H1 (cell line): ENCODE results near the gene NT5C1A. TPM values are rescaled to one million over a fixed set of nuclear protein-coding genes. Genes with fewer than 3 reads are reported as not detected.
A peak's percentile ranks its signal among the peaks of the same experiment; 100 is the strongest.

ENCODE experiments used
- CTCF ChIA-PET: fragments of 300-600 bp; sonication (Branson Sonifier 250); formaldehyde crosslinking; loops from one replicate; lab custom pipeline; 2021; ENCODE audit not compliant: partially characterized antibody; lab: Charles Lee
- POLR2A ChIA-PET: fragments of 300-600 bp; sonication (Branson Sonifier 250); formaldehyde crosslinking; loops from one replicate; lab custom pipeline; 2021; ENCODE audit warnings: inconsistent platforms; ENCODE audit not compliant: partially characterized antibody; lab: Charles Lee
- DNase-seq, 2 experiments: peaks; one replicate each; pipeline versions ENCODE4 v3.0.0 to v3.0.0-alpha.2; 2010 to 2022; ENCODE audit warnings: low spot score in 2 of 2, low read depth in 1 of 2, mixed read lengths in 1 of 2
- FAIRE-seq: peaks from 2 replicates; lab custom pipeline; 2011; peaks lifted over from hg19 to GRCh38; lab: Jason Lieb, UNC
- H2AFZ ChIP-seq: 2 replicates; pipeline ENCODE4 v1.8.1; 2012; ENCODE audit warnings: low read length, inconsistent platforms
- H2AK5ac ChIP-seq: 2 replicates; pipeline ENCODE4 v1.6.1; 2013; ENCODE audit warnings: low read depth, low read length
- H2BK120ac ChIP-seq: replicated peaks from 2 replicates; pipeline ENCODE3; 2013; ENCODE audit warnings: low read depth, low read length, inconsistent platforms
- H2BK12ac ChIP-seq: 2 replicates; pipeline ENCODE4 v1.6.1; 2013; ENCODE audit warnings: low read depth, low read length
- H2BK15ac ChIP-seq: 2 replicates; pipeline ENCODE4 v1.6.1; 2013; ENCODE audit warnings: low read length
- H2BK20ac ChIP-seq: 2 replicates; pipeline ENCODE4 v1.6.1; 2013; ENCODE audit warnings: low read length
- H2BK5ac ChIP-seq: 2 replicates; pipeline ENCODE4 v1.6.1; 2013; ENCODE audit warnings: low read depth, low read length
- H3K14ac ChIP-seq: 2 replicates; pipeline ENCODE4 v1.6.1; 2013; ENCODE audit warnings: inconsistent platforms; ENCODE audit not compliant: insufficient read length
- H3K18ac ChIP-seq: 2 replicates; pipeline ENCODE4 v1.6.1; 2013; ENCODE audit warnings: low read length; ENCODE audit errors: extremely low read depth
- H3K23ac ChIP-seq: 2 replicates; pipeline ENCODE4 v1.6.1; 2013; ENCODE audit warnings: inconsistent platforms; ENCODE audit not compliant: insufficient read length
- H3K23me2 ChIP-seq: 2 replicates; pipeline ENCODE4 v1.6.1; 2013; ENCODE audit warnings: low read depth, low read length
- H3K27ac ChIP-seq: 2 replicates; pipeline ENCODE4 v1.6.1; 2011; ENCODE audit warnings: low read depth, low read length, inconsistent platforms
- H3K27me3 ChIP-seq, 4 experiments: replicated peaks in 1 of 4; 1 replicate in 1 of 4; 2 replicates in 3 of 4; pipeline versions ENCODE4 v1.6.1 to v1.8.1; 2011 to 2013; ENCODE audit warnings: low read length in 3 of 4, mild to moderate bottlenecking in 3 of 4, inconsistent platforms in 2 of 4, mixed read lengths in 2 of 4, moderate library complexity in 1 of 4; ENCODE audit not compliant: control insufficient read depth in 3 of 4, insufficient read depth in 3 of 4; ENCODE audit errors: extremely low read depth in 1 of 4
- H3K36me3 ChIP-seq, 4 experiments: 2 replicates each; pipeline versions ENCODE4 v1.6.1 to v1.8.1; 2011 to 2013; ENCODE audit warnings: mild to moderate bottlenecking in 4 of 4, low read length in 3 of 4, moderate library complexity in 2 of 4, control low read depth in 1 of 4, inconsistent platforms in 1 of 4; ENCODE audit not compliant: insufficient read depth in 4 of 4, control insufficient read depth in 2 of 4
- H3K4ac ChIP-seq: replicated peaks from 2 replicates; pipeline ENCODE3; 2013; ENCODE audit warnings: low read length, low read depth, mixed read lengths, inconsistent platforms; ENCODE audit not compliant: insufficient read length
- H3K4me1 ChIP-seq, 4 experiments: replicated peaks in 1 of 4; 1 replicate in 1 of 4; 2 replicates in 3 of 4; pipeline versions ENCODE4 v1.6.1 to v1.8.1; 2011 to 2013; ENCODE audit warnings: low read length in 3 of 4, inconsistent platforms in 2 of 4, mixed read lengths in 1 of 4; ENCODE audit not compliant: insufficient read depth in 4 of 4, control insufficient read depth in 3 of 4
- H3K4me2 ChIP-seq, 2 experiments: 2 replicates each; pipeline versions ENCODE4 v1.6.1 to v1.8.1; 2011 to 2013; ENCODE audit warnings: low read depth in 2 of 2, low read length in 2 of 2, control low read depth in 1 of 2, inconsistent platforms in 1 of 2, mild to moderate bottlenecking in 1 of 2; ENCODE audit not compliant: insufficient read depth in 1 of 2
- H3K4me3 ChIP-seq, 4 experiments: fragments of 200-600, 300-600 bp in 1 of 4; sonication (generic), shearing (Covaris generic), sonication (Bioruptor Twin) in 1 of 4; 2 replicates each; pipeline versions ENCODE4 v1.5.1 to v1.8.1; 2011 to 2016; ENCODE audit warnings: low read length in 4 of 4, low read depth in 3 of 4, control low read depth in 2 of 4, inconsistent platforms in 2 of 4, mild to moderate bottlenecking in 2 of 4, mixed read lengths in 1 of 4, moderate library complexity in 1 of 4; ENCODE audit not compliant: insufficient read depth in 2 of 4; ENCODE audit errors: extremely low read depth in 1 of 4
- H3K56ac ChIP-seq: replicated peaks from 2 replicates; pipeline ENCODE3; 2013; ENCODE audit warnings: low read depth, mild to moderate bottlenecking, mixed read lengths, low read length, inconsistent platforms; ENCODE audit not compliant: insufficient read length
- H3K79me1 ChIP-seq: 2 replicates; pipeline ENCODE4 v1.6.1; 2013; ENCODE audit warnings: low read depth, low read length, control low read depth
- H3K79me2 ChIP-seq, 2 experiments: 2 replicates each; pipeline versions ENCODE4 v1.6.1 to v1.8.1; 2012 to 2013; ENCODE audit warnings: low read length in 2 of 2, mild to moderate bottlenecking in 2 of 2, inconsistent platforms in 1 of 2; ENCODE audit not compliant: insufficient read depth in 2 of 2, control insufficient read depth in 1 of 2
- H3K9ac ChIP-seq, 4 experiments: replicated peaks in 1 of 4; 1 replicate in 1 of 4; 2 replicates in 3 of 4; pipeline versions ENCODE4 v1.6.1 to v1.8.1; 2011 to 2013; ENCODE audit warnings: low read depth in 3 of 4, low read length in 3 of 4, control low read depth in 2 of 4, mild to moderate bottlenecking in 2 of 4, moderate library complexity in 2 of 4, inconsistent platforms in 1 of 4; ENCODE audit errors: extremely low read depth in 1 of 4
- H3K9me3 ChIP-seq, 2 experiments: 2 replicates each; pipeline versions ENCODE4 v1.6.1 to v1.8.1; 2012 to 2013; ENCODE audit warnings: mild to moderate bottlenecking in 2 of 2, moderate library complexity in 2 of 2, control low read depth in 1 of 2, inconsistent platforms in 1 of 2, low read depth in 1 of 2, low read length in 1 of 2, mixed read lengths in 1 of 2; ENCODE audit not compliant: insufficient read depth in 2 of 2
- H4K20me1 ChIP-seq, 2 experiments: replicated peaks in 1 of 2; 2 replicates each; pipeline versions ENCODE3 to v1.8.1; 2011 to 2013; ENCODE audit warnings: inconsistent platforms in 2 of 2, low read length in 2 of 2, mild to moderate bottlenecking in 1 of 2; ENCODE audit not compliant: insufficient read depth in 2 of 2, control insufficient read depth in 1 of 2
- H4K5ac ChIP-seq: 2 replicates; pipeline ENCODE4 v1.6.1; 2013; ENCODE audit warnings: low read length, low read depth, mixed read lengths, inconsistent platforms; ENCODE audit not compliant: insufficient read length
- H4K8ac ChIP-seq: 2 replicates; pipeline ENCODE4 v1.8.0; 2013; ENCODE audit warnings: mild to moderate bottlenecking, moderate library complexity, low read length, inconsistent platforms; ENCODE audit not compliant: insufficient read depth; ENCODE audit errors: extremely low read depth
- H4K91ac ChIP-seq: replicated peaks from 2 replicates; pipeline ENCODE3; 2013; ENCODE audit warnings: low read length, mixed read lengths, inconsistent platforms; ENCODE audit not compliant: insufficient read length
- E2F6 ChIP-seq: IDR thresholded peaks from 2 replicates; pipeline ENCODE4 v1.6.1; 2012; ENCODE audit warnings: inconsistent platforms
- ZNF274 ChIP-seq: IDR thresholded peaks from 2 replicates; pipeline ENCODE4 v1.7.0; 2012; ENCODE audit warnings: low read length, borderline replicate concordance; ENCODE audit errors: extremely low read depth
- WGBS, 2 experiments: shearing (Covaris generic) in 1 of 2; methylation state at CpG; one replicate each; pipeline versions ENCODE4 v1.1.6 to v1.1.7; 2013 to 2015; ENCODE audit warnings: low lambda C conversion rate in 2 of 2, mixed read lengths in 2 of 2, inconsistent platforms in 1 of 2, low coverage in 1 of 2, missing lambda C conversion rate in 1 of 2; ENCODE audit not compliant: insufficient replicate concordance in 2 of 2, insufficient coverage in 1 of 2, insufficient read length in 1 of 2; ENCODE audit errors: extremely low coverage in 1 of 2, missing lambda C conversion rate in 1 of 2; 5-methylcytosine and 5-hydroxymethylcytosine counted together
- polyA plus RNA-seq, 7 experiments: library from polyadenylated mRNA; depleted of rRNA in 3 of 7; stranded (reverse) in 5 of 7; unstranded in 2 of 7; fragments of >200 nt in 5 of 7; fragments of 200-250 nt in 2 of 7; gene quantifications; 1 replicate in 5 of 7; 2 replicates in 1 of 7; 4 replicates in 1 of 7; pipeline versions ENCODE4 v1.2.1 to v1.2.3, GENCODE V29; 2011 to 2013; ENCODE audit warnings: missing spikeins in 2 of 7, mixed read lengths in 2 of 7
- total RNA-seq: library from RNA; stranded (reverse); fragmentation: NEBNext Ultra II Directional; extraction: Animal tissue kit (Norgen Biotek cat#: 25700); gene quantifications from 2 replicates; pipeline ENCODE4 v1.2.1, GENCODE V29; 2021

Gene NT5C1A
- total and polyA plus RNA-seq, 2 of the 8 experiments (the other 6 are each of a cell fraction or from before 2014, with no cell fraction given) = not detected

GRCh38 chr1:39677645-39678044 is 5.7 kb upstream of the NT5C1A start:
- H3K56ac ChIP-seq = no peak overlapping the region
- H3K18ac ChIP-seq = no peak overlapping the region
- no peak overlapping the region for H3K9ac ChIP-seq
- H3K4me2 ChIP-seq = no peak overlapping the region
- no peak overlapping the region for H3K4me3 ChIP-seq
- H4K8ac ChIP-seq = no peak overlapping the region
- CTCF ChIA-PET = interaction anchor here (1.0 to 3.0 kb wide), 8 partner anchors 9 to 42 kb away, joined by 3 to 14 read pairs (median 4); no protein-coding TSS in a partner anchor
- no peak overlapping the region for H3K27ac ChIP-seq
- no peak overlapping the region for H2AK5ac ChIP-seq
- H3K23ac ChIP-seq = no peak overlapping the region
- H2BK15ac ChIP-seq = no peak overlapping the region
- POLR2A ChIA-PET = interaction anchor here (0.6 to 1.6 kb wide), 2 partner anchors 14 to 96 kb away, joined by 3 read pairs; no protein-coding TSS in a partner anchor
- H4K5ac ChIP-seq = no peak overlapping the region
- FAIRE-seq = no peak
- peaks cover 48 to 91% (median 80%) of the 10 kb centered on the region in 4 experiments for H3K27me3 ChIP-seq
- peaks cover 0 to 9% of the 10 kb centered on the region in 2 experiments for H4K20me1 ChIP-seq
- H4K91ac ChIP-seq = no peak overlapping the region
- no peak overlapping the region for H2BK5ac ChIP-seq
- H3K4me1 ChIP-seq = no peaks in the 10 kb centered on the region
- TF ChIP-seq ZNF274 = no peak
- peak; percentile 71 for TF ChIP-seq E2F6
- TF ChIP-seq, all 59 proteins: peak for 1
- DNase-seq = no peak
- no peak overlapping the region for H3K4ac ChIP-seq
- no peak overlapping the region for H2BK120ac ChIP-seq
- H2BK12ac ChIP-seq = no peak overlapping the region
- no peaks in the 10 kb centered on the region for H3K36me3 ChIP-seq
- H2AFZ ChIP-seq = no peak overlapping the region
- H3K23me2 ChIP-seq = no peaks in the 10 kb centered on the region
- no peaks in the 10 kb centered on the region for H3K79me1 ChIP-seq
- no peak overlapping the region for H2BK20ac ChIP-seq
- H3K9me3 ChIP-seq = no peaks in the 10 kb centered on the region
- no peaks in the 10 kb centered on the region for H3K79me2 ChIP-seq
- H3K14ac ChIP-seq = no peak overlapping the region
- 66% methylated on average over 4 of the region's 4 CpGs; no CpG with 5 or more reads in 1 of the 2 experiments for WGBS, 2 experiments
